Measurements from ENCODE around the gene ADARB1.

ADARB1 gene

DNA sequence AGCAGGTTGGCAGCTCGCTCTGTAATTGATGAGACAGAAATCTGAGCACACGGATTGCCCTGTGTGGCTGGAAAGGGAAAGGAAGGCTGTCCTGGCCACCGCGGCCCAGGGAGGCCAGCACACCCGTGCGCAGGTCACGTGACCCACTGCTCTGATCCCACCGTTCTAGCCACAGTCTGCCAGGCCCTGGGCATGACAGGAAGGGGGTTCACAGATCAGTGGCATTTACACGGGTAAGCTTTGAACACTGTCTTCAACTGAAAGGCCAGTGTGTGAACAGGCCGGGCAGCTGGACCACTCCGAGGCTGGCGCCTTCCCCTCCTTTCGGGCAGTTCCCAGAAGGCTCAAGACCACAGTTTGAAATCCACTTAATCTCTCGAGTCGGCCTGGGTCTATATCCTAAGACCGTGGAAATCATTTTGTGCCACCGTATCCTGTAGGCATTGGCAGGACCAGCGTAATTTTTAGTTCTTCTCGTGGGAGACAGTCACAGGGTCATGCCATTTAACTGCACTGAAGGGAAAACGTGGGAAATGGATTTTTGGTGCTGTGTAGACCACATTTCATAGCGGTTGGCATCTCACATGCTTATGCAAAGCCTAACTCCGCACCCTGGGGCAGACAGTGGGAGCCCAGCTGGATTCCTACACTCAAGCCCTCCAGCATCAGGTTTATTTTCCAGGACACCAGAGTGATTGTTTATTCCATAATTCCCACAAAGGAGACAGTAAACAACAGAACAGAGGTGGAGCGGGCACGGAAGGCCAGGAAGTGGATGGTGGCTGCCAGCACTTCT lies 3.1 kb upstream of the ADARB1 start:
- no peak for TF ChIP-seq CTCF (conservative IDR thresholded peaks at IDR 0.05)
- TF ChIP-seq ZFX (IDR thresholded peaks at IDR 0.05) = no peak
- peak overlapping the region; percentile 19 for H3K27ac ChIP-seq

DNA sequence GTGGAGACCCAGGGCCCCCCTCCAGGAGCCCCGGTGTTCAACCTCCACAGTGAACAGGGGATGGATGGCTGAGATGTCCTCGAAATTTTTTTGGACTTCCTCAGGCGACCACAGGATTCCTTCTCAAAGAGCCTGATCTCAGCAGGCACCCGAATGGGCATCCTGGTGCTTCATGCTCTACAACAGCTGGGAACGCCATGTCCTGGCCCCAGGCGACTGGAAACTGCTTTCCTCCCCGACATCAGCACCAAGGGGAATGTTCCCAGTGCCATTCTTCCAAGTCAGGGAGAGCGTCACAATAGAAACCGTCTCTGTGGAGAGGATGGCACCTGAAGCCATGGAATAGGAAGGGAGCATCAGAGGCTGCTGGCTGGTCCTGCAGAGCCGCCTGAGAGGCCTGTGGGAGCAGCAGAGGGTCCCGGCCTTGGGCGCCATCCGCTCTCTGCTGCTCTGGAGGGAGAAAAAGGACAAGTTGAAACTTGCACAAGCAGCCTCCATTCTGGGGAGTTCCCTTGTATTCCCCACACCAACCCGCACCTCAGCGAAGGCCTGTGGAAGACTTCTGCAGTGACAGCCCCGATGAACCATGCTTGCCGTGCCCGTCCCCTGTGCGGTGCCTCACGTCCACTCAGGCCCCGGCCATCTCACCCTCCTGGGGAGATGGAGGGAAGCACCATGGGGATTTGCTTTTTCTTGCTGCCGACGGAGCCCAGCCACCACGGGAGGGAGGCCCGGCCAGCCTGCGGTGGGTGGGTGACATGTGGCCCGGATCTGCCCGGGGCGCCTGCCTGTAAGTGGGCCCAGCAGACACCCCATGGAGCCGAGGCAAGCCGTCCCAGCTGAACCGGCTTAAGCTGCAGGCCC lies 2.3 kb upstream of the ADARB1 start:
- TF ChIP-seq ZFX (IDR thresholded peaks at IDR 0.05) = no peak
- no peak for TF ChIP-seq CTCF (conservative IDR thresholded peaks at IDR 0.05)
- peak overlapping the region; percentile 94 for H3K27ac ChIP-seq

- peak overlapping the region; percentile 94 for H3K27ac ChIP-seq
- TF ChIP-seq CTCF (conservative IDR thresholded peaks at IDR 0.05) (no peak), ZFX (IDR thresholded peaks at IDR 0.05) (no peak)
Measured at GRCh38 chr21:45072738-45073300, 1.6 kb upstream of the ADARB1 start.

DNA sequence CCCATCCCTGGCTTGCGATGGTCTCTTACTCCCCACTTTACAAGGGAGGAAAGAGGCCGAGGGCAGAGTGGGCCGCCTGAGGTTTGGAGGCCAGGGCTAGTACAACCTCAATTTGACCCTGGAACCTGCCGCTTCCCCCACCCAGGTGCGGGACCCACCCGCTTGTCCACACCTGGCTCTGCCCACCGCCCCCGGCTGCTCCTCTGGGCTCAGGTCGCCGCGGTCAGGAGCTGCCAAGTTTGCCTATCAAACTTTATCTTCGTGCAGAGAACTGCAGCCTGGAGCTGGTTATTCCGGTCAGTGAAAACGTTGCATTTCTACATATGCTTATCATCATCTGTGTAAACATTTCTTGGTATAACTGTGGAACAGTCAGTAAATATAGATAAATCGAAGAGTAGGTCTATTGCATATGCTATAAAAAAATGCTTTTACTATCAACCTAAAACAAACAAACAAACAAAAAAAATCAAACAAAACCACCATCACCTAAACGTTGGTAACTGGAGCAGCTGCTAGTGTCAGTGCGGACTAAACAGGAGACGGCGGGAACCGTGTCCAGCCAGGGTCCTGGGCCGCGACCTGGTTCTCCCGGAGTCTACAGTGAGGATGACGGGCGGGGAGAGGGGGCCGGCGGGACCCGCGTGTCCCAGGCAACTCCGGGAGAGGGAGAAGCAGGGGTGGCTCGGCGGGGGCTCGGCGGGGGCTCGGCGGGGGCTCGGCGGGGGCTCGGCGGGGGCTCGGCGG lies 906 bp upstream of the ADARB1 start:
- TF ChIP-seq CTCF (conservative IDR thresholded peaks at IDR 0.05) = no peak
- no peak for TF ChIP-seq ZFX (IDR thresholded peaks at IDR 0.05)
- peak overlapping the region; percentile 94 for H3K27ac ChIP-seq

DNA sequence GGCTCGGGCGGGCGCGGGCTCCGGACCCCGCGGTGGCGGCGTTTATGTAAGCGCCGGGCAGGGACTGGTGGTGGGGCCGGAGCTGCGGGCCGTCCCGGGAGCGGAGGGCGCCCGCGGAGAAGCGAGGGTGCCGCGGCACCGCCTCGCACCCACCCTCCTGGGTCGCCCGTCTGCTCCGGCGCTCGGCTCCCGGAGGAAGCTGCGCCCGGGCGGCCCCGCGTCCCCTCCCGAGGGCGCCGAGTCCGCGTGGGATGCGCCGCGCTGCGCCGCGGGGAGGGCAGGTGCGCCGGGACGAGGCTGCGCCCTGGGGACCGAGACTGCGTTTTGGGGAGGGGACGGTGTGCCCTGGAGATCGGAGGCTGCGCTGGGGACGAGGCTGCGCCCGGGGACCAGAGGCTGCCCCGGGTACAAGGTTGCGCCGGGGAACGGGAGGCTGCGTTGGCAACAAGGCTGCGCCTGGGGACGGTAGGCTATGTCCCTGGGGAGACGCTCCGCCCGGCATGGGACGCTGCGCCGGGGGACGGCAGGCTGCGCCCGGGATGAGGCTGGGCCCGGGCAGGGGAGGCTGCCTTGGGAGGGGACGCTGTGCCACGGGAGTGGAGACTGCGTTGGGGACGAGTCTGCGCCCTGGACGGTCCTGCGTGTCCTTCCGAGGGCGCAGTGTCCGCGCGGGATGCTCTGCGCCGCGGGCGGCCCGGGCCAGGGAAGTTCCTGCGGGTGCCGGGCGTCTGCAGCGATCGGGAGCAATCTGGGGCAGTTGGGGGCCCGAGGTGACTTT lies 627 bp downstream of the ADARB1 start:
- peak overlapping the region; percentile 94 for H3K27ac ChIP-seq
- TF ChIP-seq ZFX (IDR thresholded peaks at IDR 0.05) (no peak), CTCF (conservative IDR thresholded peaks at IDR 0.05) (no peak)

DNA sequence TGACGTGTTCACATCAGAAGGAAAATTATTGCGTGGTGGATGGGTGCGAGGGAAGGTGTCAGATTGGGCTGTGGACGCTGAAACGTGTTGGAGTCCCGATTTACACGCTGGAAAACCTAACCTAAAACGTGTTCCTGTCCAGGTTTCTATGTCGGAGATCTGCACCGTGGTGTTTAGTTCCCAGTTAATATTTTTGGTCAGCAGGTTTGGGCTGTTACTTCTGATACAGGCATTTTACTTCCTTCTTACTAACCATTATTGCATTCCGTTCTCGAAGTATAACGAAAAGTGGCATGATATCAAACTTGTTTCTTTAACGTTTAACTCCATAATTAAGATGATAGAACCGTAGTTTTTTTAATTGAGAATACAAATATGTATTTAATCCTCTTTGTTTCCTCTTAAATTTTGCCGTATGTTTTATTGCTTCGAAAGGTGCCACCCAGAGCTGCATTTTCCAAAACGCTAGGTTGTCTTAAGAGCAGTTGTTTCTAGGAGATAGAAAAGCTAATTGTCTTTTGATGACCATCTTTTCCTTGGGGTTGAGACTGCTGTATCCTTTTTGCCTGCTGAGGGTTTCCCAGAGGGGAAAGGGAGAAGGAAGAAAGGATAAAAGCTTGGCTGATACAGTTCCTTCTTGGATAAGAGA lies 1.3 kb downstream of the ADARB1 start:
- TF ChIP-seq ZFX (IDR thresholded peaks at IDR 0.05) (no peak), CTCF (conservative IDR thresholded peaks at IDR 0.05) (no peak)
- H3K27ac ChIP-seq = peak overlapping the region; percentile 94

Data from C4-2B (cell line).